Liver (tissue), 9 donors: ENCODE measurements around the gene PVRIG. TPM values are rescaled to one million over a fixed set of nuclear protein-coding genes. Genes with fewer than 3 reads are reported as not detected.
"Not testable (repeated sequence)": the region's sequence is repeated elsewhere in the genome, so short reads cannot be mapped to it uniquely, and the experiment has no call there.

Experiments
- DNase-seq: peaks from one replicate; pipeline ENCODE4 v3.0.0-alpha.2; 2017; ENCODE audit warnings: low spot score
- H3K27ac ChIP-seq, 2 donors: one replicate each; pipeline ENCODE4 v1.7.0; 2013; ENCODE audit warnings: inconsistent platforms in 2 of 2, low read length in 2 of 2, control low read depth in 1 of 2, low read depth in 1 of 2, mild to moderate bottlenecking in 1 of 2
- H3K27me3 ChIP-seq, 4 donors: one replicate each; pipeline versions ENCODE4 v1.6.1 to v1.7.0; 2013; ENCODE audit warnings: low read length in 3 of 4, inconsistent platforms in 1 of 4, mild to moderate bottlenecking in 1 of 4, moderate library complexity in 1 of 4; ENCODE audit not compliant: control insufficient read depth in 4 of 4, insufficient read depth in 4 of 4
- H3K36me3 ChIP-seq, 4 donors: one replicate each; pipeline versions ENCODE4 v1.6.1 to v1.7.0; 2013; ENCODE audit warnings: low read length in 3 of 4, mild to moderate bottlenecking in 3 of 4, low read depth in 1 of 4, moderate library complexity in 1 of 4; ENCODE audit not compliant: control insufficient read depth in 4 of 4, insufficient read depth in 3 of 4
- H3K4me1 ChIP-seq, 4 donors: one replicate each; pipeline versions ENCODE4 v1.6.1 to v1.7.0; 2013; ENCODE audit warnings: low read length in 3 of 4, mild to moderate bottlenecking in 3 of 4, moderate library complexity in 1 of 4; ENCODE audit not compliant: control insufficient read depth in 4 of 4, insufficient read depth in 4 of 4
- H3K4me3 ChIP-seq, 3 donors: one replicate each; pipeline versions ENCODE4 v1.6.1 to v1.7.0; 2013; ENCODE audit warnings: low read length in 3 of 3, control low read depth in 1 of 3, low read depth in 1 of 3, mild to moderate bottlenecking in 1 of 3
- H3K9ac ChIP-seq, 2 donors: one replicate each; pipeline ENCODE4 v1.7.0; 2013; ENCODE audit warnings: low read length in 2 of 2, mild to moderate bottlenecking in 2 of 2, moderate library complexity in 2 of 2, control low read depth in 1 of 2, low read depth in 1 of 2
- H3K9me3 ChIP-seq, 4 donors: one replicate each; pipeline versions ENCODE4 v1.6.1 to v1.7.0; 2013; ENCODE audit warnings: low read length in 3 of 4; ENCODE audit not compliant: control insufficient read depth in 4 of 4
- ATF3 ChIP-seq: IDR thresholded peaks from 2 replicates; pipeline ENCODE4 v1.6.1; 2016; ENCODE audit warnings: antibody characterized with exemption
- CTCF ChIP-seq: fragments of 150-350 bp; IDR thresholded peaks from 2 replicates; pipeline ENCODE4 v1.5.1; 2017; ENCODE audit warnings: improper control_type of control experiment, low read depth, low read length; ENCODE audit not compliant: missing input control
- EGR1 ChIP-seq, 2 donors: IDR thresholded peaks; 2 replicates each; pipeline ENCODE4 v1.6.1; 2016 to 2018; ENCODE audit warnings: antibody characterized with exemption in 2 of 2, low read depth in 2 of 2
- FOXA1 ChIP-seq: IDR thresholded peaks from 2 replicates; pipeline ENCODE4 v1.6.1; 2016; ENCODE audit warnings: antibody characterized with exemption
- FOXA2 ChIP-seq: IDR thresholded peaks from 2 replicates; pipeline ENCODE4 v1.6.1; 2016; ENCODE audit warnings: antibody characterized with exemption
- HNF4A ChIP-seq, 2 donors: conservative IDR thresholded peaks; 2 replicates each; pipeline ENCODE4 v1.6.1; 2016; ENCODE audit warnings: antibody characterized with exemption in 2 of 2, mild to moderate bottlenecking in 2 of 2
- HNF4G ChIP-seq: IDR thresholded peaks from 2 replicates; pipeline ENCODE4 v1.6.1; 2016; ENCODE audit warnings: antibody characterized with exemption
- JUND ChIP-seq, 2 donors: IDR thresholded peaks; 2 replicates each; pipeline ENCODE4 v1.6.1; 2016; ENCODE audit warnings: antibody characterized with exemption in 2 of 2
- MAX ChIP-seq: IDR thresholded peaks from 2 replicates; pipeline ENCODE4 v1.6.1; 2016; ENCODE audit warnings: antibody characterized with exemption
- NR2F2 ChIP-seq: IDR thresholded peaks from 2 replicates; pipeline ENCODE4 v1.6.1; 2016; ENCODE audit warnings: antibody characterized with exemption
- RAD21 ChIP-seq, 2 donors: IDR thresholded peaks; 2 replicates each; pipeline ENCODE4 v1.6.1; 2016; ENCODE audit warnings: antibody characterized with exemption in 2 of 2, mild to moderate bottlenecking in 2 of 2
- REST ChIP-seq: IDR thresholded peaks from 2 replicates; pipeline ENCODE4 v1.6.1; 2016; ENCODE audit warnings: antibody characterized with exemption, mild to moderate bottlenecking
- RXRA ChIP-seq, 2 donors: IDR thresholded peaks; 2 replicates each; pipeline ENCODE4 v1.6.1; 2017 to 2018; ENCODE audit warnings: antibody characterized with exemption in 2 of 2, mild to moderate bottlenecking in 1 of 2
- ZBTB33 ChIP-seq: IDR thresholded peaks from 2 replicates; pipeline ENCODE4 v1.6.1; 2016; ENCODE audit warnings: antibody characterized with exemption
- WGBS: extraction: QIAGEN DNeasy Blood & Tissue Kit; methylation state at CpG from one replicate; pipeline ENCODE4 v1.1.7; 2013; 5-methylcytosine and 5-hydroxymethylcytosine counted together
- polyA plus RNA-seq, 2 donors: library from polyadenylated mRNA; stranded (reverse) in 1 of 2; unstranded in 1 of 2; fragments of 200-250 nt in 1 of 2; fragments of >200 nt in 1 of 2; fragmentation: Nextera tagmentation in 1 of 2; extraction: Ambion mirVana in 1 of 2; gene quantifications; one replicate each; pipeline versions ENCODE4 v1.2.1 to v1.2.3, GENCODE V29; 2013 to 2015
- total RNA-seq, 2 donors: library from RNA; depleted of rRNA; stranded (reverse); fragments of >200 nt; gene quantifications; one replicate each; pipeline ENCODE4 v1.2.3, GENCODE V29; 2014
- donor health status: healthy.
- donor health status: healthy.
- donor health status: healthy.
- donor health status: healthy.
- donor health status: healthy.

Gene PVRIG
- total and polyA plus RNA-seq, 4 donors, result 0.37 to 0.81 (median 0.58) TPM

- TF ChIP-seq MAX (peak; percentile 88), CTCF (no peak)
These were observed 3.9 kb upstream of the PVRIG start (continued) for GRCh38 chr7:100215895-100216294.

- H3K27ac ChIP-seq, H3K9me3 ChIP-seq, H3K9ac ChIP-seq, H3K27me3 ChIP-seq, H3K36me3 ChIP-seq, DNase-seq, H3K4me3 ChIP-seq: not testable (repeated sequence)
- H3K4me1 ChIP-seq, result peaks cover 5 to 16% (median 13%) of the 10 kb centered on the region in 4 donors
- WGBS, result 0% methylated on average over 2 of the region's 5 CpGs
- peak; percentile 52 for TF ChIP-seq CTCF
- peak; percentile 70 to 71 for TF ChIP-seq RAD21 (IDR thresholded peaks at IDR 0.05)
These were observed 1.8 kb upstream of the PVRIG start for GRCh38 chr7:100217934-100218333.

- no peak overlapping the region for H3K9ac ChIP-seq
- no peak for DNase-seq
- H3K4me1 ChIP-seq, result peaks cover 0 to 14% (median 6%) of the 10 kb centered on the region in 4 donors
- H3K27ac ChIP-seq, result peak overlapping the region in 1 of 2 donors; percentile 6
- H3K27me3 ChIP-seq, result no peaks in the 10 kb centered on the region
- H3K9me3 ChIP-seq, result no peaks in the 10 kb centered on the region
- H3K36me3 ChIP-seq, result peaks cover 0 to 2% (median 0%) of the 10 kb centered on the region in 4 donors
- no peak overlapping the region for H3K4me3 ChIP-seq
- TF ChIP-seq REST, result no peak
- no peak for TF ChIP-seq CTCF
- TF ChIP-seq RAD21 (IDR thresholded peaks at IDR 0.05), result no peak
- TF ChIP-seq FOXA1, result no peak
- no peak for TF ChIP-seq NR2F2
- no peak for TF ChIP-seq MAX
- no peak for TF ChIP-seq FOXA2
- no peak for TF ChIP-seq JUND (IDR thresholded peaks at IDR 0.05)
- TF ChIP-seq EGR1 (IDR thresholded peaks at IDR 0.05; ENCODE audit: low read depth in 2 of 2), result no peak
- TF ChIP-seq RXRA (IDR thresholded peaks at IDR 0.05), result no peak
- TF ChIP-seq ATF3, result no peak
- TF ChIP-seq ZBTB33, result no peak
- TF ChIP-seq HNF4G, result no peak
- TF ChIP-seq HNF4A (conservative IDR thresholded peaks at IDR 0.05), result no peak
- 89% methylated on average over 10 of the region's 10 CpGs for WGBS
These were observed 445 bp upstream of the PVRIG start for GRCh38 chr7:100219271-100219737.
